ENCODE measurements around the gene TPCN2. TPM values are rescaled to one million over a fixed set of nuclear protein-coding genes. Genes with fewer than 3 reads are reported as not detected.

The TPCN2 gene
- total RNA-seq, 1 donor from 2014 or later = 12.6 TPM

- Mint-ChIP-seq H3K4me1 (ENCODE audit: low read depth) (peaks cover 11% of the 10 kb centered on the region), H3K36me3 (ENCODE audit: low read depth) (no peaks in the 10 kb centered on the region)
- DNase-seq (ENCODE audit: low spot score) = no peak
Observed at GRCh38 chr11:69035946-69036340, 12.8 kb upstream of the TPCN2 start.

GRCh38 chr11:69037074-69037473 is 11.7 kb upstream of the TPCN2 start:
- Mint-ChIP-seq H3K36me3 (ENCODE audit: low read depth) (no peaks in the 10 kb centered on the region), H3K27ac (ENCODE audit: unreplicated experiment) (no peak overlapping the region), H3K4me1 (ENCODE audit: low read depth) (peaks cover 15% of the 10 kb centered on the region), H3K4me3 (ENCODE audit: unreplicated experiment) (no peak overlapping the region), H3K9me3 (ENCODE audit: low read depth) (no peaks in the 10 kb centered on the region), H3K27me3 (ENCODE audit: low read depth) (no peaks in the 10 kb centered on the region)
- no peak for DNase-seq (ENCODE audit: low spot score)
- TF ChIP-seq CTCF (IDR thresholded peaks at IDR 0.05) = no peak

More at GRCh38 chr11:69035946-69036340, 12.8 kb upstream of the TPCN2 start:
- Mint-ChIP-seq H3K27me3 (ENCODE audit: low read depth) (peaks cover 7% of the 10 kb centered on the region), H3K4me3 (ENCODE audit: unreplicated experiment) (no peak overlapping the region), H3K9me3 (ENCODE audit: low read depth) (no peaks in the 10 kb centered on the region), H3K27ac (ENCODE audit: unreplicated experiment) (peak overlapping the region; percentile 63)
- TF ChIP-seq CTCF (IDR thresholded peaks at IDR 0.05) = no peak

- TF ChIP-seq CTCF (IDR thresholded peaks at IDR 0.05) = no peak
- no peaks in the 10 kb centered on the region for H3K9me3 Mint-ChIP-seq (ENCODE audit: low read depth)
Observed at GRCh38 chr11:69037544-69037943, 11.2 kb upstream of the TPCN2 start.

GRCh38 chr11:69039501-69039900 is 9.2 kb upstream of the TPCN2 start:
- no peak overlapping the region for H3K27ac Mint-ChIP-seq (ENCODE audit: unreplicated experiment)
- TF ChIP-seq CTCF (IDR thresholded peaks at IDR 0.05) = no peak
- no peaks in the 10 kb centered on the region for H3K9me3 Mint-ChIP-seq (ENCODE audit: low read depth)
- no peaks in the 10 kb centered on the region for H3K27me3 Mint-ChIP-seq (ENCODE audit: low read depth)
- no peaks in the 10 kb centered on the region for H3K36me3 Mint-ChIP-seq (ENCODE audit: low read depth)
- no peak overlapping the region for H3K4me3 Mint-ChIP-seq (ENCODE audit: unreplicated experiment)
- H3K4me1 Mint-ChIP-seq (ENCODE audit: low read depth) = peaks cover 20% of the 10 kb centered on the region
- no peak for DNase-seq (ENCODE audit: low spot score)

More at GRCh38 chr11:69037544-69037943, 11.2 kb upstream of the TPCN2 start:
- Mint-ChIP-seq H3K4me1 (ENCODE audit: low read depth) (peaks cover 15% of the 10 kb centered on the region), H3K36me3 (ENCODE audit: low read depth) (no peaks in the 10 kb centered on the region), H3K4me3 (ENCODE audit: unreplicated experiment) (no peak overlapping the region), H3K27me3 (ENCODE audit: low read depth) (no peaks in the 10 kb centered on the region), H3K27ac (ENCODE audit: unreplicated experiment) (no peak overlapping the region)
- no peak for DNase-seq (ENCODE audit: low spot score)

GRCh38 chr11:69040051-69040450 is 8.7 kb upstream of the TPCN2 start:
- Mint-ChIP-seq H3K36me3 (ENCODE audit: low read depth) (no peaks in the 10 kb centered on the region), H3K27me3 (ENCODE audit: low read depth) (no peaks in the 10 kb centered on the region), H3K9me3 (ENCODE audit: low read depth) (no peaks in the 10 kb centered on the region), H3K4me3 (ENCODE audit: unreplicated experiment) (no peak overlapping the region), H3K4me1 (ENCODE audit: low read depth) (peaks cover 22% of the 10 kb centered on the region), H3K27ac (ENCODE audit: unreplicated experiment) (no peak overlapping the region)
- TF ChIP-seq CTCF (IDR thresholded peaks at IDR 0.05) = no peak
- no peak for DNase-seq (ENCODE audit: low spot score)
